ENCODE measurements around the gene TRIM59.
A peak's percentile ranks its signal among the peaks of the same experiment; 100 is the strongest.

Gene TRIM59

DNA sequence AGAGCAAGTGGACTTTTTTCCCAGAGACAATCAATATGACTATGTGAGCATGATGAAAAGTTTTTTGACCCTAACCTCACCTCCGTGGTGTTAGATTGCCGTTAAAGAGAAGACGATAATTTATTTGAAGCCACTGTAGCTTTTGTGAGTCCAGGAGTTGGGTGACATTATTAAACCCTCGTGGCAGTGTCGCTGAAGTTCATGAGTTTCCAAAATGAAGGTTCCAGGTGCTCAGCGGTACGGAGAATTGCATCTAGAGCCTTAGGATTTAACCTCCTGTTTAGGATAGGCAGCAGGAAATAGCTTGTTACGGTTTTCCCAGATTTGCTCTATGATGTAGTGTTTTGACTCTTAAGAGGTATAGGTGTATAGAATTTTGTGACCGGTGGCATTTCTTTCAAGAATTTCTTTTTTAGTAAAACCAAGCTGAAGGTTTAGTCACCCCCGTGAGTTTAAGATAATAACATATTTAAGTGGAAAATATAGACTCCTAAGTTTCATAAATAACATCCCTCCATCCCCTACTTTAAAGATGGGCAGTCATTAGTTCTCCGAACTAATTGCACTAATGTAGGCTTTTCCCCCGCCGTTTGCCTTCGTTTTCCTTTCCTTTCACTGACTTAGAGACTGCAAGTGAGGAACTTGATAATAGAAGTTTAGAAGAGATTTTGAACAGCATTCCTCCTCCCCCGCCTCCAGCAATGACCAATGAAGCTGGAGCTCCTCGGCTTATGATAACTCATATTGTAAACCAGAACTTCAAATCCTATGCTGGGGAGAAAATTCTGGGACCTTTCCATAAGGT is 48.1 kb downstream of the TRIM59 start:
- DNase-seq = peak; percentile 31

DNA sequence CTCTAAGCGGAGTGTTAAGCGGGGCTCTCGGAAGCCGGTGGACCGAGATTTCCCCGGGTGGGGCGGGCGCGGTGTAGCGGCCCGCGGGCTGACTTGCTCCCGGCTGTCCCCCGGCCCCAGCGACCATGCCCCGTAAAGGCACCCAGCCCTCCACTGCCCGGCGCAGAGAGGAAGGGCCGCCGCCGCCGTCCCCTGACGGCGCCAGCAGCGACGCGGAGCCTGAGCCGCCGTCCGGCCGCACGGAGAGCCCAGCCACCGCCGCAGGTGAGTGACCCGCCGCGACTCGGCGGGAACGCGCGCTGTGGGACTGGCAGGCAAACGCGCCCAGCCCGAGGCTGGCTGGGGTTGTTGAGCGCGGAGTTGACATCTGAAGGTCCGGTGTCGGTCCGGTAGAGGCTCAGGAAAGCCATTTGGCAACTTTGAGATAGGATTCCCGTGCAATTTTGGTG is 48.9 kb downstream of the TRIM59 start:
- peak; percentile 27 for DNase-seq

DNA sequence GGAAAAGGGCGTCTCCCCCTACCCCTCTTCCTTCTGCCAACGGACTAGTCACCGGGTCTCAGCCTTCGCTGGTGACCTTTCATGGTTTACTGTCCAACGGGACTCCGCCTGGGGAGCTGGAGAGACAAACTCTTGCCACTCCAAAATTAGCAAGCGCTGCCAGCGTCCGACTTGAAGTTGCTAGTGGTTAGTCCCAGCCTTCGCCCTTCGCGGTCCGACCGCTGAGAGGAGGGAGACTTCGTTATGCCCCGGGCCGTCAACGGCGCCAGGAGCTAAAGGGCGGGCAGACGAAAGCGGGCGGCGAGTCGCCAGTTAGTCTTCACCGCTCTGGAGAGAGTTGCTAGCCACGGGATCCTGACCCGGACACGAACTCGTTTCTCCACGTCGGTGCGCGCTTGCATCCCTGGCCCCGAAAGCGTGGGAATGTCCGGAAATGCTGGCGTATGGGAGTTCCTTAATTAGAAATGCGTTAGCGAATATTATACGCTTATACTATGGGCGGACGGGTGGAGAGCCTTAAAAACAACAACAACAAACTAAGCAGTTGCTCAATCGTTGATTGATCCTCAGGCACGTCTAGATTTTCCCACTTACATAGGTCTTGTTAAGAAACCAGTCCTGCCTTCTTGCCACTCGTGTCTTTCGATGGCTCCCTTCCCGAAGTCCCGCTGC is 49.4 kb downstream of the TRIM59 start:
- peak; percentile 42 for DNase-seq

DNA sequence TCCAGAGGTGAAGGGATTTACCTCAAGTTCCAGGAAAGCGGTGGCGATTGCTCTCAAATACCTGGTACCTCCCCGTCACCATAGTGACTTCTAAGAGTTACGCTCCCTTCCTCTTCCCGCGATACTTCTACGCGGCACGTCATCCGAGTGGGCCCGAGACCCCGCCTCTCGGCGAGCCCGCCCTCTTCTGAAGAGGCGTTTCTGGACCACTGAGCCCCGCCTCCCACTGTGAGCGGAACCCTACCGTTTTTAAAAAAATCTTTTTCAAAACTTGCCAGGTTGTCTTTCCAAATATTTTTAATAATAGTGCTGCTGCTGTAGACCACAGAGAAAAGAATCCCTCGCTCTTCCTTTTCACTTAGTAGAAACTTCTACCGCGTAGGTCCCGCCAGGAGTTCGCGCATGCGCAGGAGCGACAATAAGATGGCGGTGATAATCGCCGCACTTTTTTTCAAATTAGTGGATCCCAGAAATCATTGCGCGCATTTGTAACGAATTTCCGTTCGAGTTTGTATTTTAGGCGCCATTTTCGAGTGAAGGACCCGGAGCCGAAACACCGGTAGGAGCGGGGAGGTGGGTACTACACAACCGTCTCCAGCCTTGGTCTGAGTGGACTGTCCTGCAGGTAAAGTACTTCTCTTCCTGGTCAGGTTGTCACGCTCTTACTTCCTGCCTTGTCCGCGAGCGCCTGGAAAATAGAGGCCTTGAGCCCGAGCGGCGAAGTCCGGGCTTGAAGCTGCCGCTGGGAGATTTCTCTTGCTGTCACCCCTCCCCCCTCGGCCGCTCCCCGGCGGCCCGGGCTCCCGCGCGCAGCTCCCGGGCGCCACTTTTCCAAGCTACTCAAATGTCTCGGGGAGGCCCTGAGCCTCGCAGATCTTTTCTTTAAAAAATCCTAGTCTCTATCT is 50.2 kb downstream of the TRIM59 start, which contains the start of the genes IFT80 and SMC4:
Gene IFT80, minus strand, starts transcription at position 101 of the 905 bp plus-strand sequence. CDS start 14,625 bp downstream, outside the sequence.
Gene SMC4, plus strand, starts transcription at position 526 of the 905 bp plus-strand sequence. CDS start 1,177 bp downstream, outside the sequence.
- DNase-seq = peak; percentile 97

DNA sequence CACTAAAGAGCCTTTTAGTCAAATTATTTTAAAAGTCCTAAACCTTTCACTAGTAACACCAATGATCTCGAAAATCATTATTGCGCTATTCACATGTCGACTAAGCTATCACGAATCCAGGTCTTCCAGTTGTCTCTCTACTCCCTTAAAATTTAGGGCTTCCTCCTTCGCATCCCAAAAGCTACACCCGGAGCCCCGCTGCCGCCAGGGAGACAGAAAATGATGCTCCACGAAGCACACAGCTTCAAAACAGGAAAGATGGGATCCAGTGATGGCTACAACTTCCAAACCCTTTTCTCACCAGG is 50.8 kb downstream of the TRIM59 start:
- DNase-seq = no peak

DNA sequence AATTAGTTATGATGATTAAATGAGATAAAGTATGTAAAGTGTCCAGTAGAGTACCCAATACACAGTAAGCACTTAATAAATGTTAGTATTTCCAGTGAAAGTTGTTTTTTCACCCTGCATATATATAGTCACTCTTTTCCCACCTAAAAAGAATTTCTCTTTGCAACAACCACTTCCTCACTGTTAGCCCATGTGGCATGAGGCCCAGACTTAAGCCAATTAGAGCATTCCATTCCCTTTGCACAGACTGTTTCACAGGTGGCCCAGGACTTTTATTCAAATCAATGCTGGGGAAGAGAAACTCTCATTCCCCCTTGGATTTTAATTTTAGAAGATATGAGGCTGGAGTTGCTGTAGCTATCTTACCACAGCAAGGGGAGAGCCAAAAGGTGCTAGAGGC is 54.3 kb downstream of the TRIM59 start:
- no peak for DNase-seq

DNA sequence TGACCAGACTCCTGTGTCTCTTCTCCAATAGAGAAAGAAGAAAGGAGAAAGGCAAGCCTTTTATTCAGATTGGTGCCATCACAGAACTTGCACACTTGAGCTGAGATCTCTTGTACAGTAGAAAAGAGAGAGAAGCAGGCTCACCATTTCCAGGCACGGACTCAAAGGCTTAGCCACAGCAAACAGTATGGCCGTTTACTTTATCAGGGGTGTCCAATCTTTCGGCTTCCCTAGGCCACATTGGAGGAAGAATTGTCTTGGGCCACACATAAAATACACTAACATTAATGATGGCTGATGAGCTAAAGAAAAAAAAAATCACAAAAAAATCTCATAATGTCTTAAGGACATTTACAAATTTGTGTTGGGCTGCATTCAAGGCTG is 55.6 kb downstream of the TRIM59 start:
- DNase-seq = no peak

DNA sequence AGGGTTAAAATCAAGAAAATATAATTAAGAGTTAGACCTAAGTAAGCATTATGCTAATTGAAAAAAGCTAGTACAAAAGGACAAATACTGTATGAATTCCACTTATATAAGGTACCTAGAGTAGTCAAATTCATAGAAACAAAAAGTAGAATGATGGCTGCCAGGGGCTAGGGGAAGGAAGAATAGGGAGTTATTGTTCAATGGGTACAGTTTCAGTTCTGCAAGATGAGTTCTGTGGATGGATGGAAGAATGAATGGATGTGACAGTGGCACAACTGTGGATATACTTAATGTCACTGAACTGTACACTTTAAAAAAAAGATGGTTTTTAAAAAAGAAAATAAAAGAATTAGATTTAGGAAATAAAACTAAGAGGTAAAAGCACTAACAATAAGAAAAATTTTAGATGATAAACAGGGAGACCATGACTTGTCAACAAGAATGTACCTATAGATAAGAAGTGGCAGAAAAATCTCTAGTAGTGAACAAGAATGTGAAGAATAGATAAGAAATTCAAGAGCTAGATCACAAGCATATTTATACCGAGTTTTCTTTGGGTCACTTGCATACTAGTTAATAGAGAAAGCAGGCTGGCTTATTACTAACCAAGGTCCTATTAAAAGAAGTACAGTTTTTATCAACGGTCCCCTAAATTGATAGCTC is 56.1 kb downstream of the TRIM59 start:
- no peak for DNase-seq

DNA sequence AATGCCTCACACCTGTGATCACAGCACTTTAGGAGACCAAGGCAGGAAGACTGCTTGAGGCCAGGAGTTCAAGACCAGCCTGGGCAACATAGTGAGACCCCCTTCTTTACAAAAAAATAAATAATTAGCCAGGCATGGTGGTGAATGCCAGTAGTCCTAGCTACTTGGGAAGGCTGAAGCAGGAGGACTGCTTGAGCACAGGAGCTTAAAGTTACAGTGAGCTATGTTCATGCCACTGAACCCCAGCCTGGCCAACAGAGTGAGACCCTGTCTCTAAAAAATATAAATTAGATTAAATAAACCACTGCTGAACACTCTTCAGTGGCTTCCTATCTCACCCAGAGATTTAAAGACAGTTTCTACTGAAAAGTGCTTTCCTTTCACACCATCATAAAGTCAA is 56.8 kb downstream of the TRIM59 start:
- DNase-seq = no peak

DNA sequence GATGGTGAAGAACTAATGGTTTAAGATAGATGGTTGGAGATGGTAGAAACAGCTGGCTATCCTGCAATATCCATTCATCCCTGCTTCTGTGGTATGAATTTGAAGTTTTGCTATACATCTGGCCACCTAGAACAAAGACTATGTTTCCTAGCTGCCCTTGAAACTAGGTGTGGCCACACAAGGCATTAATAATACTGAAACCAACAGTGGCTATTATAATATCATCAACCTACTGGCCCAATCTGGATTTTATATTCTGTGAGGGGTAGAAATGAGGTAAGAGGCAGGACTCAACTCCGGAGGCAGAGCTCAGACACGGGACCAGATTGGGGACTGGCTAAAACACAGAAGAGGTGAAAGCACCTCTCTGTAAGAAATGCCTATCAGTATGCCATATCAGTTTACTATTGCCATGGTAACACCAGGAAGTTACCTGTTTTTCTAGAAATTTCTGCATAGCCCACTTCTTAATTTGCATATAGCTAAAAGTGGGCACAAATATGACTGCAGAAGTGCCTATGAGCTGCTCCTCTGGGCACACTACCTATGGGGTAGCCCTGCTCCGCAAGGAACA is 58.9 kb downstream of the TRIM59 start:
- no peak for DNase-seq

Data from activated CD4-positive, alpha-beta T cell treated with anti-CD3 and anti-CD28 coated beads, Interleukin-2, Interleukin-6, amounts not matched to agents 100 ng/mL and 50 ng/mL, durations not matched to agents 16 hours and 8 hours (primary cell).